ENCODE measurements around the gene MKRN2.
"Not testable (repeated sequence)": the region's sequence is repeated elsewhere in the genome, so short reads cannot be mapped to it uniquely, and the experiment has no call there.

MKRN2 gene

GRCh38 chr3:12588039-12589009 is 31.4 kb downstream of the MKRN2 start:
- DNase-seq (ENCODE audit: low read depth) = no peak

GRCh38 chr3:12590096-12590495 is 33.2 kb downstream of the MKRN2 start:
- no peak for DNase-seq (ENCODE audit: low read depth)

- no peak for DNase-seq (ENCODE audit: low read depth)
Measured at GRCh38 chr3:12591456-12591855, 34.6 kb downstream of the MKRN2 start.

GRCh38 chr3:12591997-12592715 is 35.3 kb downstream of the MKRN2 start:
- DNase-seq (ENCODE audit: low read depth) = no peak

- DNase-seq (ENCODE audit: low read depth) = no peak
Measured at GRCh38 chr3:12593473-12593872, 36.6 kb downstream of the MKRN2 start.

- DNase-seq (ENCODE audit: low read depth) = no peak
Measured at GRCh38 chr3:12598890-12599289, 42.0 kb downstream of the MKRN2 start.

GRCh38 chr3:12601072-12601471 is 44.2 kb downstream of the MKRN2 start:
- DNase-seq (ENCODE audit: low read depth) = no peak

GRCh38 chr3:12603969-12604368 is 47.1 kb downstream of the MKRN2 start:
- no peak for DNase-seq (ENCODE audit: low read depth)

GRCh38 chr3:12608376-12608775 is 51.5 kb downstream of the MKRN2 start:
- no peak for DNase-seq (ENCODE audit: low read depth)

- DNase-seq (ENCODE audit: low read depth) = no peak
Measured at GRCh38 chr3:12611117-12611516, 54.2 kb downstream of the MKRN2 start.

- no peak for DNase-seq (ENCODE audit: low read depth)
Measured at GRCh38 chr3:12612514-12613226, 55.8 kb downstream of the MKRN2 start.

- DNase-seq (ENCODE audit: low read depth) = no peak
Measured at GRCh38 chr3:12613250-12613649, 56.4 kb downstream of the MKRN2 start.

GRCh38 chr3:12615266-12615665 is 58.4 kb downstream of the MKRN2 start:
- DNase-seq (ENCODE audit: low read depth) = no peak

- DNase-seq (ENCODE audit: low read depth) = no peak
Measured at GRCh38 chr3:12618426-12618825, 61.5 kb downstream of the MKRN2 start.

- no peak for DNase-seq (ENCODE audit: low read depth)
Measured at GRCh38 chr3:12620305-12620704, 63.4 kb downstream of the MKRN2 start.

GRCh38 chr3:12620729-12621128 is 63.8 kb downstream of the MKRN2 start:
- DNase-seq (ENCODE audit: low read depth) = no peak

GRCh38 chr3:12622335-12622734 is 65.4 kb downstream of the MKRN2 start:
- no peak for DNase-seq (ENCODE audit: low read depth)

GRCh38 chr3:12624056-12624455 is 67.2 kb downstream of the MKRN2 start:
- no peak for DNase-seq (ENCODE audit: low read depth)

GRCh38 chr3:12624964-12625363 is 68.1 kb downstream of the MKRN2 start:
- not testable (repeated sequence) for DNase-seq (ENCODE audit: low read depth)

- DNase-seq (ENCODE audit: low read depth) = no peak
Measured at GRCh38 chr3:12627370-12627769, 70.5 kb downstream of the MKRN2 start.

- DNase-seq (ENCODE audit: low read depth) = no peak
Measured at GRCh38 chr3:12628813-12629212, 71.9 kb downstream of the MKRN2 start.

- peak; percentile 18 for DNase-seq (ENCODE audit: low read depth)
Measured at GRCh38 chr3:12629560-12629959, 72.7 kb downstream of the MKRN2 start.

GRCh38 chr3:12630292-12630691 is 73.4 kb downstream of the MKRN2 start:
- DNase-seq (ENCODE audit: low read depth) = no peak

Measured in stromal cell of bone marrow (primary cell).